NCI-H2171 treated with DMSO at 0.1 percent for 48 hours (cell line): Measurements from ENCODE around the gene TRAF3IP3.

ENCODE experiments used
- DNase-seq: peaks from one replicate; lab custom pipeline; 2025; lab: John Stamatoyannopoulos, UW

Gene TRAF3IP3

GRCh38 chr1:209755926-209756614, at the start of gene TRAF3IP3:
Gene TRAF3IP3, plus strand, starts transcription at chr1:209756053. Its CDS starts 3,987 bp downstream, at chr1:209760040.
- DNase-seq, result no peak

- no peak for DNase-seq
These were observed 49.2 kb upstream of the TRAF3IP3 start for GRCh38 chr1:209706622-209707021.

GRCh38 chr1:209707308-209707707, 48.5 kb upstream of the TRAF3IP3 start:
- no peak for DNase-seq

- DNase-seq, result no peak
These were observed 47.6 kb upstream of the TRAF3IP3 start for GRCh38 chr1:209708297-209708696.

- DNase-seq, result no peak
These were observed 45.8 kb upstream of the TRAF3IP3 start for GRCh38 chr1:209710093-209710492.

GRCh38 chr1:209710847-209711246, 45.0 kb upstream of the TRAF3IP3 start:
- no peak for DNase-seq

- no peak for DNase-seq
These were observed 41.5 kb upstream of the TRAF3IP3 start for GRCh38 chr1:209714338-209714737.

GRCh38 chr1:209715314-209715713, 40.5 kb upstream of the TRAF3IP3 start:
- DNase-seq, result no peak

GRCh38 chr1:209717818-209718217, 38.0 kb upstream of the TRAF3IP3 start:
- DNase-seq, result no peak

- DNase-seq, result no peak
These were observed 35.5 kb upstream of the TRAF3IP3 start for GRCh38 chr1:209720326-209720725.

- DNase-seq, result no peak
These were observed 35.0 kb upstream of the TRAF3IP3 start for GRCh38 chr1:209720826-209721225.

- no peak for DNase-seq
These were observed 34.5 kb upstream of the TRAF3IP3 start for GRCh38 chr1:209721323-209721722.

GRCh38 chr1:209723265-209723664, 32.6 kb upstream of the TRAF3IP3 start:
- DNase-seq, result no peak

GRCh38 chr1:209723756-209724693, 31.8 kb upstream of the TRAF3IP3 start:
- no peak for DNase-seq

GRCh38 chr1:209727286-209727685, 28.6 kb upstream of the TRAF3IP3 start:
- DNase-seq, result no peak

- no peak for DNase-seq
These were observed 28.1 kb upstream of the TRAF3IP3 start for GRCh38 chr1:209727785-209728184.

GRCh38 chr1:209728466-209728865, 27.4 kb upstream of the TRAF3IP3 start:
- no peak for DNase-seq

- no peak for DNase-seq
These were observed 26.4 kb upstream of the TRAF3IP3 start for GRCh38 chr1:209729436-209729835.

- no peak for DNase-seq
These were observed 23.1 kb upstream of the TRAF3IP3 start for GRCh38 chr1:209732725-209733124.

GRCh38 chr1:209733409-209734192, 22.3 kb upstream of the TRAF3IP3 start:
- no peak for DNase-seq

- no peak for DNase-seq
These were observed 19.2 kb upstream of the TRAF3IP3 start for GRCh38 chr1:209736490-209737117.

- DNase-seq, result no peak
These were observed 18.7 kb upstream of the TRAF3IP3 start for GRCh38 chr1:209737118-209737505.
